K562 treated with DMSO at 1 percent for 48 hours (cell line): ENCODE results near the gene CACNA1H. TPM values are rescaled to one million over a fixed set of nuclear protein-coding genes. Genes with fewer than 3 reads are reported as not detected.

Source experiments
- total RNA-seq: library from RNA; unstranded; fragments of 300-600 nt; gene quantifications from 2 replicates; pipeline ENCODE4 v1.2.3, GENCODE V29; 2022; ENCODE audit warnings: low replicate concordance; ENCODE audit errors: extremely low read depth

CACNA1H gene
- total RNA-seq = not detected in 2 replicates

GRCh38 chr16:1152651-1153259 lies at the start of gene CACNA1H:
CACNA1H (plus strand) TSS chr16:1153106; CDS start chr16:1153738, 632 bp downstream.

GRCh38 chr16:1225051-1225451 lies 72.1 kb downstream of the CACNA1H start, which contains the start of gene TPSG1:
TPSG1 (minus strand) TSS chr16:1225268; CDS start chr16:1225252, 16 bp downstream.

GRCh38 chr16:1230084-1230470 lies 77.2 kb downstream of the CACNA1H start, which contains the start of gene TPSB2:
TPSB2 (minus strand) TSS chr16:1230184; CDS start chr16:1229951, 233 bp downstream.

GRCh38 chr16:1240436-1240835 lies 87.5 kb downstream of the CACNA1H start, which contains the start of gene TPSAB1:
TPSAB1 (plus strand) TSS chr16:1240705; CDS start chr16:1240939, 234 bp downstream.

GRCh38 chr16:1255276-1256122 lies 102.6 kb downstream of the CACNA1H start, which contains the start of gene TPSD1:
TPSD1 (plus strand) TSS chr16:1256069; CDS start chr16:1256281, 212 bp downstream.

Other genes starting within 250 kb of the CACNA1H start
- gene LMF1, start 182.1 kb upstream of the CACNA1H start, total RNA-seq = not detected in 2 replicates
- gene SOX8, start 171.3 kb upstream of the CACNA1H start, total RNA-seq = not detected in 2 replicates
- gene SSTR5, start 80.4 kb upstream of the CACNA1H start, total RNA-seq = not detected in 2 replicates
- gene C1QTNF8, start 56.9 kb upstream of the CACNA1H start, total RNA-seq = not detected in 2 replicates
- not detected in 2 replicates for gene TPSG1, start 72.2 kb downstream of the CACNA1H start, total RNA-seq
- gene TPSB2, start 77.1 kb downstream of the CACNA1H start, total RNA-seq = not detected in 2 replicates
- not detected in 2 replicates for gene TPSAB1, start 87.6 kb downstream of the CACNA1H start, total RNA-seq
- not detected in 2 replicates for gene TPSD1, start 103.0 kb downstream of the CACNA1H start, total RNA-seq
- gene UBE2I, start 156.5 kb downstream of the CACNA1H start, total RNA-seq = not detected in 2 replicates
- gene BAIAP3, start 180.5 kb downstream of the CACNA1H start, total RNA-seq = not detected in 2 replicates
- not detected in 2 replicates for gene TSR3, start 198.8 kb downstream of the CACNA1H start, total RNA-seq
- gene GNPTG, start 198.8 kb downstream of the CACNA1H start, total RNA-seq = not detected in 2 replicates